DMS79 (cell line): ENCODE measurements around the gene FAM237A.

Experiments
- DNase-seq: peaks from one replicate; lab custom pipeline; 2025; lab: John Stamatoyannopoulos, UW

Gene FAM237A

GRCh38 chr2:206688990-206689389, 46.7 kb downstream of the FAM237A start:
- no peak for DNase-seq

DNA sequence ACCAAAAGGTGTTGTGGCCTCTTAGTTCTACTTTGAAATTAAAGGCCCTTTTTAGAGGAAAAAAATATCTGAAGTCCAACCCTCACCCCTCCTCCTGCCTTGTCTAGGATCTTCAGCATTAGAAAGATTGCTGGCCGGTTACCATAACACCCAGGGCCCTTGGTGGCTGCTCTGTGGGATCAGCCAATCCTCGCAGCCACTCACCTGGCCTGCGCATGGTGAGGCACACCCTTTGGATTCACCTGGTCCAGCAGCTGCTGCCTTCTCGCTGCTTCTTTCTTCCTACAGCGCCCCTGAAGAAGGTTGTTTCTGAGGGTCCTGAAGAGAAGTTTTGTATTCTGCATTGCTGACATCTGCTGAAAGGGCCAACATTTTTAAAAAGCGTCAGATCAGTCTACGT, 50.7 kb downstream of the FAM237A start:
- peak; percentile 3 for DNase-seq

DNA sequence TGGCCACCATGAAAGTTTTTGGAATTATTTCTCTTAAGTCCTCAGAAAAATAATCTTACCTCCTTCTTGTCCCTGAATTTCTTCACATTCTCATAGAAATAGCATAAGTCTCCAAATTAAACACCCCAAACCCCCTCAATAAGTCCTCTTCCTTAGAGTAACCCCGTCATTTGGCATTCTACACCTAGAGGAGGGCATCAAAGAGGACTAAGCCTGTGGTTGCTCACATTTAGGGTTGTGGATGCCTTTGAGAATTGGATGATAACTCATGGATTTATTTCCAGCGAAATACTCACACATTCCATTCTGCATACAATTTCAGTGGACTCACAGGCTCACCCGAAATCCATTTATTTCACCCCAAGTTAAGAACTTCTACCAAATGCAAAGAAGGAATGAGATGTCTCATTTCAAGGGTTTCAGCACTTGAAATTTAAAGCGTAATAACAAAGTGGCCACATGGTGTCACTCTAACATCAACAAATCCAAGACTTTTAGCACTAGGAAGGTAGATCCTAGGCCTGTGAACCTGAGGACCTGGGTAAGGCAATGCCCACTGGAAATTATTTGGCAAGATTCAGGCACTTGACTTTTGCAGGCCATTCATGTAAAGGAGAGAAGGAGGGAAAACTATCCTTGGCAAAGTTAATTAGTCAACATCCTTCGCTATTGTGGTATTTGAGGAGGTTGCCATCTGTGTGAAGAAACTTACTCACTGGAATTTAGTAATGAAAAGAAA, 51.3 kb downstream of the FAM237A start:
- DNase-seq, result peak; percentile 80

GRCh38 chr2:206696910-206697309, 54.6 kb downstream of the FAM237A start:
- DNase-seq, result no peak

GRCh38 chr2:206698811-206699210, 56.5 kb downstream of the FAM237A start:
- no peak for DNase-seq
